ENCODE measurements around the gene EPHB6.

DNA sequence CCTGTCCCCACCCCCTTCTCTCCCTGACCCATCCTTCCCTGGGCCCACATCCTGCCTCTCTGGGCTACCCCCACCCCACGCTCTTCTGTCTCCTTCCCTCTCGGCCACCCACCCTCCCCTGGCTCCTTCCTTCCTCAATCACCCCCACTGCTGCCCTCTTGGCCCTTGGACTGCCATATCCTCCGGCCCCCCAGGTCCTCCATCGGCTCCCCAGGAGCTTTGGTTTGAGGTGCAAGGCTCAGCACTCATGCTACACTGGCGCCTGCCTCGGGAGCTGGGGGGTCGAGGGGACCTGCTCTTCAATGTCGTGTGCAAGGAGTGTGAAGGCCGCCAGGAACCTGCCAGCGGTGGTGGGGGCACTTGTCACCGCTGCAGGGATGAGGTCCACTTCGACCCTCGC lies 10.9 kb downstream of the EPHB6 start:
- no peak for TF ChIP-seq POLR2A (IDR thresholded peaks at IDR 0.05; ENCODE audit: low read depth)
- no peak for TF ChIP-seq POLR2AphosphoS5 (IDR thresholded peaks at IDR 0.05)
- TF ChIP-seq, protein P1, sequence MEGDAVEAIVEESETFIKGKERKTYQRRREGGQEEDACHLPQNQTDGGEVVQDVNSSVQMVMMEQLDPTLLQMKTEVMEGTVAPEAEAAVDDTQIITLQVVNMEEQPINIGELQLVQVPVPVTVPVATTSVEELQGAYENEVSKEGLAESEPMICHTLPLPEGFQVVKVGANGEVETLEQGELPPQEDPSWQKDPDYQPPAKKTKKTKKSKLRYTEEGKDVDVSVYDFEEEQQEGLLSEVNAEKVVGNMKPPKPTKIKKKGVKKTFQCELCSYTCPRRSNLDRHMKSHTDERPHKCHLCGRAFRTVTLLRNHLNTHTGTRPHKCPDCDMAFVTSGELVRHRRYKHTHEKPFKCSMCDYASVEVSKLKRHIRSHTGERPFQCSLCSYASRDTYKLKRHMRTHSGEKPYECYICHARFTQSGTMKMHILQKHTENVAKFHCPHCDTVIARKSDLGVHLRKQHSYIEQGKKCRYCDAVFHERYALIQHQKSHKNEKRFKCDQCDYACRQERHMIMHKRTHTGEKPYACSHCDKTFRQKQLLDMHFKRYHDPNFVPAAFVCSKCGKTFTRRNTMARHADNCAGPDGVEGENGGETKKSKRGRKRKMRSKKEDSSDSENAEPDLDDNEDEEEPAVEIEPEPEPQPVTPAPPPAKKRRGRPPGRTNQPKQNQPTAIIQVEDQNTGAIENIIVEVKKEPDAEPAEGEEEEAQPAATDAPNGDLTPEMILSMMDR (IDR thresholded peaks at IDR 0.05) = no peak
